Amygdala (tissue), 56 donors: ENCODE results near the gene UBD.

ENCODE experiments used
- DNase-seq, 56 donors: peaks; one replicate each; lab custom pipeline; 2025; lab: John Stamatoyannopoulos, UW

UBD gene

GRCh38 chr6:29563435-29563965 lies 4.0 kb upstream of the UBD start:
- DNase-seq = no peak

DNA sequence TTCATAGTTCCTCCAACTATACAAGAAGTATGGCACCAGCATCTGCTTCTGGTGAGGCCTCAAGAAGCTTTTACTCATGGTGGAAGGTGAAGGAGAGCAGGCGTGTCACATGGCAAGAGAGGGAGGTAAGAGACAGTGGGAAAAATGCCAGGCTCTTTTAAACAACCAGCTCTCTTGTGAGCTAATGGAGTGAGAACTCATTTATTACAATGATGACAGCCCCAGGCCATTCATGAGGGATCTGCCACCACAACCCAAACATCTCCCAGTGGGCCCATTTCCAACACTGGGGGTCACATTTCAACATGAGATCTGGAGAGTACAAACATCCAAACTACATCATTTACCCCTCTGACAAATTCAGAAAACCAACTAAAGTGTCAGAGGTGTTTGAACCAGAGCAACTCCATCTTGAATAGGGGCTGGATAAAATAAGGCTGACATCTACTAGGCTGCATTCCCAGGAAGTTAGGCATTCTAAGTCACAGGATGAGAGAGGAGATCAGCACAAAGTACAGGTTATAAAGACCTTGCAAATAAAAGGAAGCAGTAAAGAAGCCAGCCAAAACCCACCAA lies 2.2 kb upstream of the UBD start:
- no peak for DNase-seq

DNA sequence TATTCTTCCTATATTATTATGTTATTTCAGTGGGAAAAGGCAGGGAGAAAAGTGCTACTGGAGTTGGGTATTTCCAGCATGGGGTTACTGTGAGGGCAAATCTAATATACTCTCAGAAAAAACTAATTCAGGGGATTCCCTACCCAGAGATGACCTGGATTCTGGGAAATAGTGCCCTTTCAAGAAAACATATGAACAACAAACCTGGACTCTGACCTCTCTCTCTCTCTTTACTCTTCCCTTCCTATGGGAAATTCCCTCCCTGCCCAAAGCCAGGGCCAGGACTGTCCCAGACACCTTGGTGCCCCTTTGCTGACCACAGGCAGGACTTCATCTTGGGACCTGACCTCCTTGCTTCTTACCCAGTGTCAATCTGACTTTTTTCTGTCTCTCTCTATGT lies 1.6 kb upstream of the UBD start:
- no peak for DNase-seq

GRCh38 chr6:29558439-29559079 lies 973 bp downstream of the UBD start:
- DNase-seq = no peak

DNA sequence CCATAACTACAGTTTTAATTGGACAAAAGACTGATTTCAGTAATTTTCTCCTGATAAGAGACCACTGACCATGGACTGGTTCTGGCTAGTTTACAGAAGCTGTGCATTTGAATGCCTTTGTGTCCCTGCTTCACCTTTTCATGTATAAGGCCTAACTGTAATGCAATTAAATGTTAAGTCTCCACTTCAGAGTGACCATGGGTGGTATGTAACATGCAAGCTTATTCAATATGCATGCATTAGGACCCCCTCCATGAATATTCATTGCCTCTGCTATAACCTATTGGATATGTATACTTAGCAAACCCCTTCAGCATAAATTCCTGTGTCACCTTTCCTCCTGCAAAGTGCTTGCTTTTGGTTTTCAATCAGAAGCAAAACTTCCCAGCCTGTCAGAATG lies 2.2 kb downstream of the UBD start:
- DNase-seq = no peak

GRCh38 chr6:29554764-29555163 lies 4.8 kb downstream of the UBD start:
- no peak for DNase-seq

- DNase-seq = peak in 5 of 56 donors; percentile 2 to 19 (median 12)
Measured at GRCh38 chr6:29553268-29554057, 6.1 kb downstream of the UBD start.

DNA sequence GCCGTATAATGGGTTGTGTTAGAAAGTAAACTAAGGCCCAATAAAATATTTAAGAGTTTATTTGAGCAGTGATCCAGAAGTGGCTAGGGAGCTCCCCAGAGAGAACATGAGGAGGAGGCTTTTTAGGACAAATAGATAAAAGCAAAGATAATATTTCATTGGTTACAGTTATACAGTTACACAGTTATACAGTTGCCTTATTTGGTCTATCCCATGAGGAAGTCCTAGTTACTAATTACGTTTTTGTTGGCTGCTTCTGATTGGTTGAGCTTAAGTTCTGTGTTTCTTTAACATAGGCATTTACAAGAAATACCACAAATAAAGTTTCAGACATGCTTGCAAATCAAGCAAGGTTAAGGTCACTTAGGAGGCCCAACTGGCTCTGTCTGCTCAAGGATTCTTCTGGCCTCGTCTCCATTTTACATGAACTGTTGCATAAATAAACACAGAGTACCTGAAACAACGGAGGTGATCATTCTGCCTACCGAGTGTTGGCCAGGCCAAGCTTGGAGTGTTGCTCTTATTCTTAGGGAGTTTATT lies 7.0 kb downstream of the UBD start:
- peak in 1 of 56 donors; percentile 12 for DNase-seq

- no peak for DNase-seq
Measured at GRCh38 chr6:29547573-29547972, 12.0 kb downstream of the UBD start.

DNA sequence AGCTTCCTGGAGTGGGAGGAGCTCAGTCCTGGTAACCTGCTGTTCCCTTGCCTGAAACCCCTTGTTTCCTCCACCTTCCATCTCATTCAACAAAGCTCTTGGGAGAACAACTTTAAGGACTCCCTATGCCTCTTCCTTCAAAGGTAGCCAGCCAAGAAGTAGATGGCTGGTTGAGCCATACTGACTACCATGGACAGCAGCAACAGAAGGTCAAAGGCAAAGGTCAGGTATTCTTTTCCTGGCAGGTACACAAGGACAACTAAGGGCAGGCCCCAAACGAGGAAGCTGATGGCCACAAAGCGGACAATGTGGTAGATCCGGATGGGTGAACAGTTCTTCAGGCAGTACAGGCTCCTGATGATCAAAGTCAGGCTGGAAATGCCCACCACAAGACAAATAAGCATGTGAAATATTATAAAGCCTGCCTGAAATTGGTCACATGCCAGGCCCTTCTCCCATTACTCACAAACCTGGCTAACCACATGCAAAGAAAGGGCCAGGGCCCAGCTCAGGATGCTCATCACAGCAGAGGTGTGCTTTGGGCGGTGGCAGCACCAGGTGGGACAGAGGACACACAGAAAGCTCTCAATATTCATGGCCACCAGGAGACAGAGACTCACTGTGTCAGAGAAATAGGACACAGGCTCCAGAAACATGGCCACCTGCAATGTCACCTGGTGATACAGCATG lies 21.7 kb downstream of the UBD start:
- no peak for DNase-seq

DNA sequence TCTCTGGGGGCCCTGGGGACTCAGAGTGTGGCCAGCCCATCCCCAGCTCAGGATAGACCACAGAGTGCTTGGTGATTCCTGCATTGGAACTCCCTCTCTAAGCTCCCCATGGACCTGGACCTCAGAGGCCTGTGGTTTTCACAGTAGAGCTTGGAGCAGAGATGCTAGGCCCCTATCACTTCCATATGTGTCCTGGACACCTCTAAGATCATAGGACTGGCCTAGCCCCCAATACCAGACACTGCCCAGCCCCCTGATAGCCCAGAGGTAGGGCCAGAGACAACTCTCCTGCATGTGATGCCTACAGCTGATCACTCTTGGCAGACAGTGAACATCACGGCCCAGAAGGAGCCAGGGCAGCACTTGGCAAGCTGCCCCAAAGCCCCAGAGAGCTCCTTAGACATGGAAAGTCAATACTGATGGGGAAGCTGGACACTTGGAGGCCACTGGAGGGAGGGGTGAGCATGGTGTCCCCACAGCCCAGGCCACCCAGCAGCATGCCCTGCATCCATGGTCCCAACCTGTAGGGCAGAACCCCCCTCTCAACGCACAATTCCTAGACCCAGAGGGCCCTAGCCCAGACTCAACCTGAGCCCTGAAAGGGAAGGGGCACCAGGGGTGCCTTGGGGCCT lies 27.1 kb downstream of the UBD start:
- no peak for DNase-seq

- DNase-seq = no peak
Measured at GRCh38 chr6:29531668-29532067, 27.9 kb downstream of the UBD start.

- DNase-seq = no peak
Measured at GRCh38 chr6:29530671-29531310, 28.7 kb downstream of the UBD start.

DNA sequence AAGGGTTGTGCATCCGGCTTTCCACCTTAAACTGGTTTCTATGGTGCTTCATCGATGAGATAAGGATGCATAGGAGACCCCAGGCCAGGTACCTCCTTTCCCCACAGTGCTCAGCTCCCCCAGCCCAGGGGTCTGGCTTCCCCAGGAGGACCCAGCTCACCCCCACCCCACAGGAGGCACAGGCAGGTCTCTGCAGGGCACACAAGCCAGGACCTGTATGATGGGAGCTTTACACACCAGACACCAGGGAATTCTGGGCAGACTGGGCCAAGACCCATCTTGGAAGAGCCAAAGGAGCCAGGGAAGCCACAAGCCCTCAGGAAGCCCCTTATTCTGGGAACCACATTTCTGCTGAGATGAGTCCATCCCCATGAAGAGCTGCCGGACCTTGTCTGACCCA lies 29.6 kb downstream of the UBD start:
- no peak for DNase-seq

DNA sequence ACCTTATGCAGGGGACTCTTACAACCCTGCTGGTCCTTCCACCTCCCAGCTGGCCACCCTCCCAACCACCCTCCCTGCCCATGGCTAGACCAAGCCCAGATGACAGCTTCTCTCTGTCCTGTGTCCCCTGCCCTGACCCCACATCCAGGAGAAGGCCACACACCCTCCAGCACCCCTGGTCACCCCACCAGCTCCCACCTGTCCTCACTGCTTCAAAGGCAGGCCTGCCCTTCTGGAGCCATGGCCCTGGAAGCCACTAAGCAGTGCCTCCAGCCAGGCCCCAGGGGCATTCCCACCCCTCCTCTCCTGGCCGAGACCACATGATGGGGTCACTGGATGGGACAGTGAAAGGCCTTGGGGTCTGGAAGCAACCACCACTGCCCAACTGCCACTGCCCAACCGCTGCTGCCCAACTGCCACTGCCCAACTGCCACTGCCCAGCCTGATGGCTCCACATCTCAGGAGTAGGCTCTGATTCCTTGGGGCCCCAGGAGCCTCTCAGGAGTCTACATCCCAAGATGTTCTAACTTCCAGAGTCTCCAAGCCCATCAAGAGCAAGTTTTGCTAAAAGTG lies 30.5 kb downstream of the UBD start:
- DNase-seq = no peak

- no peak for DNase-seq
Measured at GRCh38 chr6:29528300-29528931, 31.1 kb downstream of the UBD start.

GRCh38 chr6:29527564-29527963 lies 32.0 kb downstream of the UBD start:
- no peak for DNase-seq

DNA sequence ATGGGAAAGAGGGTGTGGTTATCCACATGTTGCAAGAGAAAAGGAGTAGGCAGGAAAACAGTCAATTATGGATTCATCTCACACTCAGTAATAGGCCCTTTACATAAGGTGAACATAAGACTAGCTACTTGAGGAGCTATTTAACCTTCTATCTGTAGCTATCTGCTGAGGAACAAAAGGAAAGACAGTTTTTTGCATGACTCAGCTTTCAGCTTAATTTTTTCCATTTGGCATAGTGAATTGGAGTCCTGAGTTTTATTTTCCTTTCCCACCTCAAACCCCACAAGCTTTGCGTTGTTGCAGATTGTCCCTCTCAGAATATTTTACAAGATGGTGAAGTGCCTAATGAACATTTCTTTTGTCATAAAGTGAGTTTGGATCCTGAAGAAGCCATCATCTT lies 32.4 kb downstream of the UBD start:
- DNase-seq = no peak

GRCh38 chr6:29525311-29525639 lies 34.3 kb downstream of the UBD start:
- DNase-seq = no peak
